Measurements from ENCODE around the gene CRMP1. TPM values are rescaled to one million over a fixed set of nuclear protein-coding genes. Genes with fewer than 3 reads are reported as not detected.

Gene CRMP1
- total RNA-seq, 1 experiment from 2014 or later = not detected

DNA sequence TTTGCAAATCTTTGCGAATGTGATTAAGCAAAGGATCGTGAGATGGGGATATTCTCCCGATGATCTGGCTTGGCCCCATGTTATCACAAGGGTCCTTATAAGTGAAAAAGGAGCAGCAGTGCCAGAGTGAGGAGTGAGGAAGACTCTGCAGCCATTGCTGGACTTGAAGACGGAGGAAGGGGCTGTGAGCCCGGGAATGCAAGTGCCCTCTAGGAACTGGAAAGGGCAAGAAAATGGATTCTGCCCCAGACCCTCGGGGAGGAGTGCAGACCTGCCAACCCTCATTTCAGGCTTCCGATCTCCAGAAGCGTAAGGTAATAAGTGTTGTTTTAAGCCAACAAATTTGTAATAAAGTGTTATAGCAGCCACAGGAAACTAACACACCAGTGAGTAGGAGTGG lies 105.6 kb downstream of the CRMP1 start:
- Mint-ChIP-seq H3K4me3 (ENCODE audit: low read depth, unreplicated experiment) (no peak overlapping the region), H3K9me3 (ENCODE audit: low read depth, unreplicated experiment) (peaks cover 16% of the 10 kb centered on the region), H3K4me1 (ENCODE audit: low read depth, unreplicated experiment) (no peaks in the 10 kb centered on the region), H3K27ac (ENCODE audit: unreplicated experiment) (no peak overlapping the region), H3K36me3 (ENCODE audit: insufficient read depth, unreplicated experiment) (no peaks in the 10 kb centered on the region), H3K27me3 (ENCODE audit: unreplicated experiment) (no peaks in the 10 kb centered on the region)
- DNase-seq = no peak
- no TSS peak for BruUV-seq (replicated peaks)
- CTCF ChIA-PET = no interaction called here
- TF ChIP-seq, protein P1, sequence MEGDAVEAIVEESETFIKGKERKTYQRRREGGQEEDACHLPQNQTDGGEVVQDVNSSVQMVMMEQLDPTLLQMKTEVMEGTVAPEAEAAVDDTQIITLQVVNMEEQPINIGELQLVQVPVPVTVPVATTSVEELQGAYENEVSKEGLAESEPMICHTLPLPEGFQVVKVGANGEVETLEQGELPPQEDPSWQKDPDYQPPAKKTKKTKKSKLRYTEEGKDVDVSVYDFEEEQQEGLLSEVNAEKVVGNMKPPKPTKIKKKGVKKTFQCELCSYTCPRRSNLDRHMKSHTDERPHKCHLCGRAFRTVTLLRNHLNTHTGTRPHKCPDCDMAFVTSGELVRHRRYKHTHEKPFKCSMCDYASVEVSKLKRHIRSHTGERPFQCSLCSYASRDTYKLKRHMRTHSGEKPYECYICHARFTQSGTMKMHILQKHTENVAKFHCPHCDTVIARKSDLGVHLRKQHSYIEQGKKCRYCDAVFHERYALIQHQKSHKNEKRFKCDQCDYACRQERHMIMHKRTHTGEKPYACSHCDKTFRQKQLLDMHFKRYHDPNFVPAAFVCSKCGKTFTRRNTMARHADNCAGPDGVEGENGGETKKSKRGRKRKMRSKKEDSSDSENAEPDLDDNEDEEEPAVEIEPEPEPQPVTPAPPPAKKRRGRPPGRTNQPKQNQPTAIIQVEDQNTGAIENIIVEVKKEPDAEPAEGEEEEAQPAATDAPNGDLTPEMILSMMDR (IDR thresholded peaks at IDR 0.05; ENCODE audit: unreplicated experiment) = no peak
- intact Hi-C loops (cut with micrococcal nuclease; ENCODE audit: unreplicated experiment) = no loop called here

DNA sequence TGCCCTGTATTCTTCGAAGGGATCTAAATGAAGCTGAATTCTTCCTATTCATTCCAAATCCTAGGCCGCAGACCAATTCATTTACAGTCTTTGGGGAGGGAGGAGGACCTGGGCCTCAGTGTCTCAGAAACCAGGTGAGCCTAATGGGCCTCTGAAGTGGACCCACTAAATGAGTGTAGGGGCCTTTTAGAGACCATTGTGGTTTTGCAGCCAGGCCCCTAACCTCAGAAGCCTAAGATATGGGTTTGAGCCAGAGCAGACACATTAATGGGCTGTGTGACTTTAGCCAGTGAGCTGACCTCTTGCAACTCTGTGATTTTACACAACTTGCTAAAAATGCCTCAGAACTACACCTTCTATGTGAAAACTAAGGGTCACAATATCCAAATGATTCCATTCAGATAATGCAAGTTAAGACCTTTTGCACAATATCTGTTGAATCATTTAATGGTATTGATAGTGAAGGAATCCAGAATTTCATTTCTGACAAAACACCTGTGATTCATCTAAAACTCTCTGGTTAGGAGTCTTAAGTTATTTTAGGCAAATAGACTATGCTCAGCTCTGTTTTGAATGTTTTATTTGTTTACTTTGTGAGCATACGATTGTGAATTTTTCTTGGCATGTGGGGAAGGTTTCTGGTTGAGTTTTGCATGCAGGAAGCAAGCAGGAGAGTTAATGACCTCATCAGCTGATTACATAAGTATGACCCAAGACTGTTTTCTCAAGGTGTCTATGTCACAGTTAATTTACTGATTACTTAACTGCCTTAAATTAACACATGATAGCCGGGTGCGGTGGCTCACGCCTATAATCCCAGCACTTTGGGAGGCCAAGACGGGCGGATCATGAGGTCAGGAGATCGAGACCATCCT lies 106.8 kb downstream of the CRMP1 start:
- Mint-ChIP-seq H3K9me3 (ENCODE audit: low read depth, unreplicated experiment) (peaks cover 13% of the 10 kb centered on the region), H3K4me1 (ENCODE audit: low read depth, unreplicated experiment) (no peaks in the 10 kb centered on the region), H3K27ac (ENCODE audit: unreplicated experiment) (no peak overlapping the region), H3K36me3 (ENCODE audit: insufficient read depth, unreplicated experiment) (no peaks in the 10 kb centered on the region), H3K27me3 (ENCODE audit: unreplicated experiment) (no peaks in the 10 kb centered on the region), H3K4me3 (ENCODE audit: low read depth, unreplicated experiment) (no peak overlapping the region)
- no peak for DNase-seq
- TF ChIP-seq, protein P1 (IDR thresholded peaks at IDR 0.05; ENCODE audit: unreplicated experiment) = no peak
- BruUV-seq (replicated peaks) = no TSS peak
- intact Hi-C loops (cut with micrococcal nuclease; ENCODE audit: unreplicated experiment) = no loop called here
- CTCF ChIA-PET = interaction anchor here (0.7 kb wide), 2 partner anchors 32 to 1543 kb away, joined by 5 read pairs; no protein-coding TSS in a partner anchor

DNA sequence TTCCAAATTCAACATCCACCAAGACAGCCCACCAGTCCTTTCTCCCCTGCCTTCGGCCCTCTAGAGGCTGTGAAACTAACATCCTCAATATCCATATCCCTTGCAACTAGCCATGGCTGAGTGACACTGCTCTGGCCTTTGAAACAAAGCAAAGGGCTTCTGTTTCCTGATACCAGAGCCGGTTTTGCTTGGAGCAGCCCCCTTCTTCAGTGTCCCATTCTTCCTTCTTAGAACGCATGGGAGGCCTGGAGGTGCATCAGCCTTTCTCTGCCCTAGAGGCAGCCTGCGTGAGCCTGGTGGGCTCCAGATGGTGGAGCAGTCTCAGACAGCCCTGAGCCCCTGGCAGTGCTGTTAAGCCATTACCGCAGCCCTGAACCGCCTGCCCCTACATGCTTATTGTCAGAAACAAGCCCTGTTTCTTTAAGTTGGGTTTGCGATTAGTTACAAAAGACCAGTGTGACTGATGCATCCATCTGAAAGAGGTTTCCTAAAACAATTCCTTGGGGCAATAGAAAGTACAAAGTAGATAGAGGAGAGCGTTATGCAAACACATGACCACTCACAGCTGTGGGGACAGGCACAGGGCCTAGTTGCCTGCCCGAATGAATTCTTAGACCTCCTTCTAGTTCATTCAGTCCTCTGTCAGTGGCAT lies 107.8 kb downstream of the CRMP1 start:
- no peaks in the 10 kb centered on the region for H3K36me3 Mint-ChIP-seq (ENCODE audit: insufficient read depth, unreplicated experiment)
- CTCF ChIA-PET = no interaction called here
- no peaks in the 10 kb centered on the region for H3K27me3 Mint-ChIP-seq (ENCODE audit: unreplicated experiment)
- no peaks in the 10 kb centered on the region for H3K4me1 Mint-ChIP-seq (ENCODE audit: low read depth, unreplicated experiment)
- peaks cover 12% of the 10 kb centered on the region for H3K9me3 Mint-ChIP-seq (ENCODE audit: low read depth, unreplicated experiment)
- DNase-seq = no peak
- no TSS peak for BruUV-seq (replicated peaks)
- intact Hi-C loops (cut with micrococcal nuclease; ENCODE audit: unreplicated experiment) = no loop called here
- TF ChIP-seq, protein P1 (IDR thresholded peaks at IDR 0.05; ENCODE audit: unreplicated experiment) = no peak
- H3K27ac Mint-ChIP-seq (ENCODE audit: unreplicated experiment) = no peak overlapping the region
- no peak overlapping the region for H3K4me3 Mint-ChIP-seq (ENCODE audit: low read depth, unreplicated experiment)

DNA sequence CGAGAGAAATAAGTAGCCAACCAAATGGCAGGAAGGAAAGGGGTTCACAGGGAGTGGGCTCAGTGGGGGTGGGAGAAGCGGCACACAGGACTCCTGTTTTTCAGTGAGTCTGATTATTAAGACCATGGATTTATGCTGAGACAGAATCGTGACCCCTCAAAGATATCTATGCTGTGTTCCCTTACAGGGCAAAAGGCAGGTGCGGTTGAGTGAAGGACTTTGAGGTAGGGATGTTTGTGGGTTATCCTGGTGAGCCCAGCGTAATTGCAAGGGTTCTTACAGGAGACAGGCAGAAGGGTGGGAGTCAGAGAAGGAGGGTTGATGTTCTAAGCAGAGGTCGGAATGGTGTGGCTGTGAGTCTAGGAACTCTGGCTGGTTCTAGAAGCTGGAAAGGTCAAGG lies 108.9 kb downstream of the CRMP1 start:
- H3K4me1 Mint-ChIP-seq (ENCODE audit: low read depth, unreplicated experiment) = no peaks in the 10 kb centered on the region
- no peaks in the 10 kb centered on the region for H3K36me3 Mint-ChIP-seq (ENCODE audit: insufficient read depth, unreplicated experiment)
- no TSS peak for BruUV-seq (replicated peaks)
- no peak overlapping the region for H3K4me3 Mint-ChIP-seq (ENCODE audit: low read depth, unreplicated experiment)
- no peak overlapping the region for H3K27ac Mint-ChIP-seq (ENCODE audit: unreplicated experiment)
- DNase-seq = no peak
- intact Hi-C loops (cut with micrococcal nuclease; ENCODE audit: unreplicated experiment) = no loop called here
- CTCF ChIA-PET = interaction anchor here (0.7 kb wide), 1 partner anchor 1383 kb away, joined by 3 read pairs; no protein-coding TSS in a partner anchor
- peaks cover 12% of the 10 kb centered on the region for H3K9me3 Mint-ChIP-seq (ENCODE audit: low read depth, unreplicated experiment)
- TF ChIP-seq, protein P1 (IDR thresholded peaks at IDR 0.05; ENCODE audit: unreplicated experiment) = no peak
- no peaks in the 10 kb centered on the region for H3K27me3 Mint-ChIP-seq (ENCODE audit: unreplicated experiment)

All from Calu3 (cell line).